Peyer's patch (tissue), 4 donors: ENCODE measurements around the gene PRSS50.

Experiments
- CTCF ChIP-seq, 6 experiments: fragments of 450-650 bp in 4 of 6; fragments of 200-600 bp in 2 of 6; sonication (generic) in 1 of 6; IDR thresholded peaks; one replicate each; pipeline ENCODE4 v1.5.1; 2017 to 2019; ENCODE audit warnings: antibody characterized with exemption in 6 of 6, mild to moderate bottlenecking in 3 of 6, moderate library complexity in 1 of 6
- POLR2A ChIP-seq, 2 donors: fragments of 450-650 bp; IDR thresholded peaks; one replicate each; pipeline ENCODE4 v1.5.1; 2017; ENCODE audit warnings: antibody characterized with exemption in 2 of 2, mild to moderate bottlenecking in 2 of 2, moderate library complexity in 2 of 2

DNA sequence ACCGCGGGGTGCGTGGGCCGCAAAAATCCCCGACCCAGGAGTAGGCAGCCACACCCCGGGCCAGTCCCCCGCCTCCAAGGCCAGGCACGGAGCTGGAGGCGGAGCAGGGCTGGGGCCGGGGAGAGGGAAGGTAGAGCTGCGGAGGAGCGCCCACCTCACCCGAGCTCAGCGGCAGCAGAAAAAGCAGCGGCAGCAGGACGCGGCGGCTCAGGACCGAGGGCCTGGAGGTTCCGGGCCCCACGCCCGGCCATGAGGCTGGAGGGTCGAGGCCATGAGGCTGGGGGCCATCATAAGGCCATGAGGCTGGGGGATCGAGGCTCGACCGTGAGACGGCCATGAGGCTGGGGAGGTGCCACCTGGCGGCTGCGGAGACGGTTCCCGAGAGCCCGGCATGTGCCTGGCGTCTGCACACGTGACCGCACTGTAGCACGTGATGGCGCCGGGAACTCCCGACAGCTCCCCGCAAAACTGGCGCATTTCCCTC is 32.9 kb upstream of the PRSS50 start:
- no peak for TF ChIP-seq POLR2A (IDR thresholded peaks at IDR 0.05)
- TF ChIP-seq CTCF (IDR thresholded peaks at IDR 0.05): no peak
